ENCODE results near the gene INPP5A. TPM values are rescaled to one million over a fixed set of nuclear protein-coding genes. Genes with fewer than 3 reads are reported as not detected.

INPP5A gene
- total RNA-seq, 1 donor from 2014 or later, result 41.0 TPM

DNA sequence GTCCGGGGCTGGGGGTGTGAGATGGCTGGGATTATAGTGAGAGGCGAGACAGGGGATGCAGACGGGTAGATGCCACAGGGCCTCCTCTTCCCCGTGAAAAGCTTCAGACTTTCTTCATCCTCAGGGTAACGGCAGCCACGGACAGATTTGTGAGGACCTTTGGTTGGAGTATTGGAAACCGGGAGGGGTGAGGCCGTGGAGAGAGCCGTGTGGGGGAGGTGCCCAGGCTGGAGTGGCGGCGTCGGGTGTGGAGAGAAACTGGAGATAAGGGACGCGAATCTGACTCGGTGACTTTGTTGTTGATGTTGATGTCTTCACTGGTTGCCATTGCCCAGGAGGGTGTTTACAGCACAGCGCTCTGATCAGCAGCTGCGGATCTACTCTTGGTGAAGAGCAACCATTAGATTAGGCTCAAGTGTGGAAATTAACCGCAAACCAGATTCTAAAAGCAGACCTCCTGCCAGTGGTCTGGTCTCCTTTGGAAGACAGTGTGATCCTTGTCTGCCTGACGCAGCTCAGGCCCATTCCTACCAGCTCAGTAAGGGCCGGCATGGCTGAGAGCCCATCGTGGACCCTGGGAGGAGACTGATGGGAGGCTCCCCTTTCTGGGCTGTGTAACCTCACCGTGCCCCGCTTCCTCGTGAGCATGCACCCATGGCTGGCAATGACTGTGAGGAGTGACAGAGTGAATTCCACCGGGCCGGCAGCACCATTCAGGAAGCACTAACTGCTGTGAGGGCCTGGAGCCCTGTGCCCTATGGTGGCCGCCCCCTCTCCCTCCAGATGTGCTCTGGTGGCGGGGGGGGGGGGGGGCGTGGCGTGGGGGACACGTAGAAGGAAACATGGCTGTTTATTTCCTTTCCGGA is 90.3 kb downstream of the INPP5A start:
- Mint-ChIP-seq H3K27me3 (ENCODE audit: low read depth) (no peaks in the 10 kb centered on the region), H3K27ac (peak overlapping the region; percentile 91), H3K36me3 (no peaks in the 10 kb centered on the region), H3K4me1 (peaks cover 57% of the 10 kb centered on the region), H3K4me3 (peak overlapping the region; percentile 12), H3K9me3 (no peaks in the 10 kb centered on the region)
- TF ChIP-seq, protein P1, sequence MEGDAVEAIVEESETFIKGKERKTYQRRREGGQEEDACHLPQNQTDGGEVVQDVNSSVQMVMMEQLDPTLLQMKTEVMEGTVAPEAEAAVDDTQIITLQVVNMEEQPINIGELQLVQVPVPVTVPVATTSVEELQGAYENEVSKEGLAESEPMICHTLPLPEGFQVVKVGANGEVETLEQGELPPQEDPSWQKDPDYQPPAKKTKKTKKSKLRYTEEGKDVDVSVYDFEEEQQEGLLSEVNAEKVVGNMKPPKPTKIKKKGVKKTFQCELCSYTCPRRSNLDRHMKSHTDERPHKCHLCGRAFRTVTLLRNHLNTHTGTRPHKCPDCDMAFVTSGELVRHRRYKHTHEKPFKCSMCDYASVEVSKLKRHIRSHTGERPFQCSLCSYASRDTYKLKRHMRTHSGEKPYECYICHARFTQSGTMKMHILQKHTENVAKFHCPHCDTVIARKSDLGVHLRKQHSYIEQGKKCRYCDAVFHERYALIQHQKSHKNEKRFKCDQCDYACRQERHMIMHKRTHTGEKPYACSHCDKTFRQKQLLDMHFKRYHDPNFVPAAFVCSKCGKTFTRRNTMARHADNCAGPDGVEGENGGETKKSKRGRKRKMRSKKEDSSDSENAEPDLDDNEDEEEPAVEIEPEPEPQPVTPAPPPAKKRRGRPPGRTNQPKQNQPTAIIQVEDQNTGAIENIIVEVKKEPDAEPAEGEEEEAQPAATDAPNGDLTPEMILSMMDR (IDR thresholded peaks at IDR 0.05; ENCODE audit: unreplicated experiment), result no peak
- DNase-seq (ENCODE audit: low spot score in 2 of 2, unreplicated experiment in 2 of 2), result no peak

DNA sequence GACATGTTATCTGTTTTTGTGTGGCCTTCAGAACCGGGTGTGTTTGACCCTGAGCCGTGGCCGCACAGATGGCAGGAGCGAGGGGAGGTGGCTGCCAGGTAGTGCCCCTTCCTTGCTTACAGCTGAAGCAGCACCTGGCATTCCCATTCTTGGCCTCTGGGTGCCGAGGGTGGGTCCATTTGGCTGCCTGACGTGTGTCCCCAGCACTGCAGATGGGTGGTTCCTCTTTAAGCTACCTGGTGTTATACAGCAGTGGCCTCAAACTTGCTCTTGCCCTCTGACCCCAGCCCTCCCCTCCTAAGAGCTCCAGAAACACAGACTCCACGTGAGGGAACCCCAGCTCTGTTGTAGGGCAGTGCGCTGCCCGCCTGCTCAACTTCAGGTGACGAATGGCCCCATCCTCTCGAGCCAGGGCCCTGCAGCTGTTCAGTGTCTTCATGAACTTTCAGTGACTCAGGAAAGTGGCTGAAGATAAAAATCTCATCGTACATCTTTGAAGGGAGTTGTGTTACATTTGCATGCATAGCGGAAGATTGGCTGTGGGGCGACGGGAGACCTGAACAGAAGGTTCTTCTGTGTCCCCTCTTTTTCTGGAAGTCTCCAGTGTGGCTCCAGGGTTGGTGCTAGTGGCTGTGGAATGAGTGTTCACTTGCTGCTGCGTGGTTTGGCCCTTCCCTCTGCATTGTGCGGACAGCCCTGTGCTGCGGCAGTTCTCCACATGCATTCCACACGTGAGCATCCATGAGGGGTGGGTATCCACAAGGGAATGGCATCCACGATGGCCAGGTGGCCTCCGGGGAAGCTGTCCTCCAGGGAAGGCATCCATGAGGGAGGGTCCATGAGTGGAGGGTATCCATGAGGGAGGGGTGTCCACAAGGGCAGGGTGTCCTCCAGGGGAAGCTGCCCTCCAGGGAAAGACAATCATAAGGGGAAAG is 91.6 kb downstream of the INPP5A start:
- peaks cover 62% of the 10 kb centered on the region for H3K4me1 Mint-ChIP-seq
- TF ChIP-seq, protein P1 (IDR thresholded peaks at IDR 0.05; ENCODE audit: unreplicated experiment), result no peak
- H3K27me3 Mint-ChIP-seq (ENCODE audit: low read depth), result no peaks in the 10 kb centered on the region
- peak overlapping the region; percentile 49 for H3K27ac Mint-ChIP-seq
- H3K9me3 Mint-ChIP-seq, result no peaks in the 10 kb centered on the region
- H3K36me3 Mint-ChIP-seq, result no peaks in the 10 kb centered on the region
- H3K4me3 Mint-ChIP-seq, result no peak overlapping the region
- no peak for DNase-seq (ENCODE audit: low spot score in 2 of 2, unreplicated experiment in 2 of 2)

DNA sequence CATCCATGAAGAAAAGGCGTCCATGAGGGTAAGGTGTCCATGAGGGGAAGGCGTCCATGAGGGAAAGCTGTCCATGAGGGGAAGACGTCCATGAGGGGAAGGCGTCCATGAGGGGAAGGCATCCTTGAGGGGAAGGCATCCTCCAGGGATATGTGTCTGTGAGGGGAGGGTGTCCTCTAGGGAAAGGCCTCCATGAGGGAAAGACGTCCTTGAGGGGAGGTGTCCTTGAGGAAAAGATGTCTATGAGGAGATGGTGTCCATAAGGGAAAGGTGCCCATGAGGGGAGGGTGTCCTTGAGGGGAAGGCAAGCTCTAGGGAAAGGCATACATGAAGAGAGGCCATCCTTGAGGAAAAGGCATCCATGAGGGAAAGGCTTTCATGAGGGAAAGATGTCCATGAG is 92.6 kb downstream of the INPP5A start:
- peaks cover 60% of the 10 kb centered on the region for H3K4me1 Mint-ChIP-seq

DNA sequence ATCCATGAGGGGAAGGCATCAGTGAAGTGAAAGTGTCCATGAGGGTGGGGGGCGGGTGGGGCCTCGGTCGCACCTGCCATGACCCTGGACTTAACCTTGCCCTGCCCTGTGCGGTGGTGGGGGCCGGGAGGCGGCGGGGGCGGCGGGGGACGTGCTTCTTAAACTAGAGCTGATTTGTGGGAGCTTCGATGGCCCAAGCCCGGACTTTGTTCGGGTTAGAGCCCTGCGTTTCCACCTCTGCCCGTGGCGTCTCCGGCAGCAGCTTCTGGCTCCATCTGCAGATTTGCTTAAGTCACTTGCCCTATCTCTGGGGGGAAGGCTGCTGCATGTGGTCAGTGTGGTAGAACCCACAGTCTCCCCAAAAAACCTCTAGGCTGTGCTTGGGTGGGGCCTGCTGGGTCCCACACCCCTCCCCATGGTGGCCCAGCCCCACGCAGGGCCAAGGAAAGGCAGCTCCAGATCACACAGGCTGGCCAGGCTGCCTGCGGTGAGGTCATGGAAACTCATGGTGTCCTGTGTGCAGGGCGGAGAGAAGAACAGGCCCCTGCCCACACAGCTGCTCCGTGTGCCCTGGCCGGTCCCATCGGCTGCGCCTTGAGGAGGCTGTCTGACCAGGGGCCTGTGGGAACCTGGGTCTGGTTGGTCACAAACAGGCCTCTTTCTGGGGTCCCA is 93.2 kb downstream of the INPP5A start:
- TF ChIP-seq, protein P1 (IDR thresholded peaks at IDR 0.05; ENCODE audit: unreplicated experiment), result no peak
- H3K27me3 Mint-ChIP-seq (ENCODE audit: low read depth), result no peaks in the 10 kb centered on the region
- DNase-seq (ENCODE audit: low spot score in 2 of 2, unreplicated experiment in 2 of 2), result no peak
- no peaks in the 10 kb centered on the region for H3K9me3 Mint-ChIP-seq
- H3K4me1 Mint-ChIP-seq, result peaks cover 57% of the 10 kb centered on the region
- H3K4me3 Mint-ChIP-seq, result no peak overlapping the region
- H3K36me3 Mint-ChIP-seq, result no peaks in the 10 kb centered on the region
- peak overlapping the region; percentile 61 for H3K27ac Mint-ChIP-seq

More for the DNA sequence above, 92.6 kb downstream of the INPP5A start:
- TF ChIP-seq, protein P1 (IDR thresholded peaks at IDR 0.05; ENCODE audit: unreplicated experiment), result no peak
- Mint-ChIP-seq H3K27ac (peak overlapping the region; percentile 30), H3K4me3 (no peak overlapping the region), H3K36me3 (no peaks in the 10 kb centered on the region), H3K27me3 (ENCODE audit: low read depth) (no peaks in the 10 kb centered on the region), H3K9me3 (no peaks in the 10 kb centered on the region)
- no peak for DNase-seq (ENCODE audit: low spot score in 2 of 2, unreplicated experiment in 2 of 2)

DNA sequence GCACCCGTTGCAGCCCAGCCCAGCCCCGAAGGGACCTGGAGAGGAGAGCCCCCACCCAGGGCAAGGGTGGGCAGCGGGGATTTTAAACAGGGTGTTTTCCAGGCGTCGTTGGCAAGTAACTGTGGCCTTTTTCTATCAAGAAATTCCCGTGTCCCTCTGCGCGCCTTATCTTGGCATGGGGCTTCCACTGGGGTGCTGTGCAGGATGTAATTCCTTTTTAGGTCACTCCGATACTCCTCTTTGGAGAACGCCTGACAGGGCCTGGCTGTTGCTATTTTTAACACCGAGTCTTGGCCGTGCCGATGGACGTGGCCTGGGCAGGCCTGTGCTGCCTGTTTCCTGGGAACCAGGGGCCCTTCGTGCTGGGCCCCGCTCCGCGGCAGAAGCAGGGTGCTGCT is 93.8 kb downstream of the INPP5A start:
- DNase-seq (ENCODE audit: low spot score in 2 of 2, unreplicated experiment in 2 of 2), result no peak
- Mint-ChIP-seq H3K4me1 (peaks cover 52% of the 10 kb centered on the region), H3K4me3 (no peak overlapping the region), H3K9me3 (no peaks in the 10 kb centered on the region), H3K27me3 (ENCODE audit: low read depth) (no peaks in the 10 kb centered on the region), H3K36me3 (no peaks in the 10 kb centered on the region), H3K27ac (peak overlapping the region; percentile 77)
- TF ChIP-seq, protein P1 (IDR thresholded peaks at IDR 0.05; ENCODE audit: unreplicated experiment), result no peak

Data from mesothelial cell of epicardium (in vitro differentiated cells).